DMS53 treated with DMSO at 0.1 percent for 48 hours (cell line): ENCODE data around the gene PFKP.

Experiments
- DNase-seq: peaks from one replicate; lab custom pipeline; 2025; ENCODE audit not compliant: unreplicated experiment; lab: John Stamatoyannopoulos, UW

PFKP gene

DNA sequence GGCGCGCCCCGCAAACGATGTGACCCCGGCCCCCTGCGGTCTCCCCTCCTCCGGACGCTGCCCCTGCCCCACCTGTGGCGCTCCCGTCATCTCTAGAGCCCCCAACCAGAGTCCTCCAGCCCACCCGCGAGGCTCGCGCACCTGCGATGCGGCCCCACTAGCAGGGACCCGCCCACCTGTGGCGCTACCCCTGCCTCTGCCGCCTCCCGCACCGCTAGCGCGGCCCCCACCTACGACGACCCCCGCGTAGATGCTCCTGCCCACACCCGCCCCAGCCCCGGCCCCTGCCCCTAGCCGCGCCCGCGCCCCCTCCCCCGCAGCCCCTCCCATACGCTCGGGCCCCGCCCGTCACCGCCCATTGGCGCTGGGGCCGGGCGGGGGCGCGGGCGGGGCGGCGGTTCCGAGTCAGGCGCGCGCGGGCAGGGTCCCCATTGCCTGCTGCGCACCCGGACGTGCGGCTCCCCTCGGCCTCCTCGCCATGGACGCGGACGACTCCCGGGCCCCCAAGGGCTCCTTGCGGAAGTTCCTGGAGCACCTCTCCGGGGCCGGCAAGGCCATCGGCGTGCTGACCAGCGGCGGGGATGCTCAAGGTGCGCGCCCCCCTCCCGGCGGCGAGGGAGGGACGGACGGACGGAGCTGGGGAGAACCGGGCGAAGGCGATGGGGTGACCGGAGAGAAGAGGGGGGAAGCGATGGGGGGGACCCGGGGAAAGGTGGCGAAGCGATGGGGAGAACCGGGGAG lies at the start of gene PFKP:
PFKP (plus strand) TSS at position 431 of the 741 bp plus-strand sequence; CDS start at position 479, 48 bp downstream.
- DNase-seq: no peak

DNA sequence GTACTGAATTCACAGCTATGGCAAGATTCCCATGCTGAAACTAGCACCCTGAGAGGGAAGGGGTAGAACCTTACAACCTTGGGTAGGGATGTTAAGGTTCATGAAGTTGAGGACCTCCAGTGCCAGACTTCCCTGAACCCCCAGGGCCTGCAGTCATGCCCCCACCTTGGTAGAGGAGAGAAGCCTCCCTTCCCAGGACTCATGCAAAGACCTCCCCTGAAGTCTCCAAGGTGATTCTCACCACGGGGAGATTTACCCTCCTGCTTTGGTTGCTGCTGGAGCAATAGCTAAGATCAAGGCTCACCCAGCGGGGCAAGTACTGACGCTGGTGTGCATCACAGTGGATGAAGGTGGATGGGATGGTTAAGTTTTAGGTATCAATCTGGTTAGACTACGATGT lies 49.1 kb upstream of the PFKP start:
- DNase-seq: no peak

- no peak for DNase-seq
Observed at GRCh38 chr10:3020311-3020710, 47.0 kb upstream of the PFKP start.

DNA sequence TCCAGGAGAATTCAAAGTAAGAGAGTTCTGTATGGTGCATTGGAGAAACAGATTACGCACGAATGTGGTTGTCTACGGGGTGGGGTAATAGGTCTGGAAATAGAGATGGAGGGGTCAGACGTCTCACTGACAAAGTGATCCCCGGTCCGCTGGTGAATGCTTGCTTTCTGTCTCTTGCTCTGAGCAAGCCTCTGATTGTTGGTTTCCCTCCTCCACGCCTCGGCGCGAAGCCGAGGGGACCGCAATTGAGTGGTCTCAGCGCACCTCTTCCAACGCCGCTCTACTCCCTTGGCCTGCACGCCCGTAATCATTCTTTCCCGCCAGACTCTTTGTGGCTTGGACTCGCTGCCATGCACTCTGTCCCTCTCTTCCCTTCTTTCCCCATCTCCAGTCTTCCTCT lies 46.5 kb upstream of the PFKP start:
- no peak for DNase-seq

DNA sequence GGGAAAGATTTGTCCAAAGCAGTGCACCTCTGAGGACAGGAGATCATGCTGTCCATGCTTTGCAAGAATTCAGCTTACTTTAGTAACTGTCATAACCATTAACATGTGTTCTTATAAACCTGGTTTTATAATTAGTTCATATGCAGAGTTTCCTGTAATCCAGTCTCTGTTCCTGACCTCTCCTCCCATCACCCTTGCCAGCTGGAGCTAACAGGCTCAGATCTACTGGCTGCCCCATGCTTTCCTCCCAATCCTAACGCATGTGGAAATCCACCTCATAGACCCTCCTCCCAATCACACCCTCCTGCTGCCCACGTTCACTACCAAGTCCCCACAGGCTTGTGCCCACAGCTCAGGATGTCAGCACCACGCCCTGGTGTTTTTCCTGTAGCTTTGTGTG lies 45.3 kb upstream of the PFKP start:
- DNase-seq: no peak

DNA sequence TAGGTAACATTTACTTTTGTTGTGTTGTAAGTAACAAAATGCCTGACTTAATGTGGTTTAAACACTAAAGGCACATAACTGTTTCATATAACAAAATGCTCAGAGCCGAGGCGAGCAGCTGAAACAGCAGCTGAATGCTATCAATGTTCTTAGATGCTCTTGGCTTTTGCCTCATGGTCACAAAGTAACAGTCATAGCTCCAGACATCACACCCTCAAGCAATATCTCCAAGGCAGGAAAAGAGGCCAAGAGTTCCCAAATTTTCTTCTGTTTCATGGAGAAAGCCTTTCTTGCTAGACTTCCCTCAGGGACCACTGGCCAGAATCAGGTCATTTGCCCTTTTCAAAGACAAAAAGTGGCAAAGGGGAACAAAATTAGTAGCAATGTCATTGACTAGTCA lies 43.5 kb upstream of the PFKP start:
- DNase-seq: no peak

GRCh38 chr10:3025026-3025683 lies 42.2 kb upstream of the PFKP start:
- DNase-seq: no peak

DNA sequence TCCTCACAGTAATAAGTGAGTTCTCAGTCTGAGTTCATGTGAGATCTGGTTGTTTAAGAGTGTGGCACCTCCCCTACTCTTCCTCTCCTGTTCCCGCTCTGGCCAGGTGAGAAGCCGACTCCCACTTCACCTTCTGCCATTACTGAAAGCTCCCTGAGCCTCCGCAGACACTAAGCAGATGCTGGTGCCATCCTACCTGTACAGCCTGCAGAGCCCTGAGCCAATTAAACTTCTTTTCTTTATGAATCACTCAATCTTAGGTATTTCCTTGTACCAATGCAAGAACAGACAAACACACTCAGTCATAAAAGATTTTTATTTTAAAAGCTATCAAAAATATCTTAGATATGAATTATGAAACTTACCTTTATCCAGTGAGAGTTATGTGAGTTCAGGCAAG lies 39.5 kb upstream of the PFKP start:
- DNase-seq: no peak

- DNase-seq: no peak
Observed at GRCh38 chr10:3028441-3028840, 38.9 kb upstream of the PFKP start.

- DNase-seq: no peak
Observed at GRCh38 chr10:3030765-3031164, 36.6 kb upstream of the PFKP start.

DNA sequence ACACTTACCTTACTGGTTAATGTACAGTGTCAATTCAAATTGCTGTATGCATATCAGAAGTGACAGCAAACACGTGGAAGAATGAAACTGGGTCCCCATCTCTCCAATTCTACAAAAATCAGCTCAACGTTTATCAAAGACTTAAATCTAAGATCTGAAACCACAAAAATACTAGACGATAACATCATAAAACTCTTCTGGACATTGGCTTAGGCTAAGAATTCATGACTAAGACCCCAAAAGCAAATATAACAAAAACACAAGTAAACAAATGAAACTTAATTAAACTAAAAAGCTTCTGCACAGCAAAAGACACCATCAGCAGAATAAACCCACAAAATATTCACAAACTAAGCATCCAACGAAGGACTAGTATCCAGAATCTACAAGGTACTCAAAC lies 35.9 kb upstream of the PFKP start:
- no peak for DNase-seq

DNA sequence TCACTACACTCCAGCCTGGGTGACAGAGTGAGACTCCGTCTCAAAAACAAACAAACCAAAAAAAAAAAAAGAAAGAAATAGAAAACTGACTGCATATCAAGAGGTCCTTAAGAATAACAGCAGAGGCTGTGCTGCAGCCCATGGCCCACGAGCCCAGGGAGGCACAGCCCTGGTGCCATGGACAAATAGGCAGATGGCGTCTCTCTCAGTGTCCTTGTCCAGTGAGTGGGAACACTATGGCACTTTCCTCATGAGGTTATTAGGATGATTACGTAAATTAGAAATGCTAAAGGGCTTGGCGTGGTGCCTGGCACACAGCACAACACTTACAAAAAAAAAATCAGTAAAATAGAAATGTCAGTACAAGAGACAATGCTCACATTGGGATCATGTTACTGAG lies 33.4 kb upstream of the PFKP start:
- no peak for DNase-seq

- no peak for DNase-seq
Observed at GRCh38 chr10:3034616-3035015, 32.7 kb upstream of the PFKP start.

GRCh38 chr10:3036155-3037021 lies 31.0 kb upstream of the PFKP start:
- DNase-seq: no peak

GRCh38 chr10:3037182-3037581 lies 30.2 kb upstream of the PFKP start:
- no peak for DNase-seq

DNA sequence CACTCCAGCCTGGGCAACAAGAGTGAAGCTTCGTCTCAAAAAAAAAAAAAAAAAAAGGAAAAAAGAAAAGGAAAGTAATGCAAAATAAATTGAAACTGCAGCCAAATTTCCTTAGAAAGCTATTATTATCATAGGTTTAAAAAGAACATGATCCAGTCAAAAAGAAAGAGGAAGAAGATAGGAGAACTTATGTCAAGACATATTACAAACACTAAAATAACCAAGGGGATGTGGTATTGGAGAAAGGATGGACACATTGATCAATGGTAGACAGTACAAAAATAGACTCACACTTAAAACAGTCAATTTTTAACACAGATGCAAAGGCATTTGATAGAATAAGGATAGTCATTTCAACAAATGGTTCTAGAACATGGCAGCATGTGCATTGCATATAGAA lies 27.3 kb upstream of the PFKP start:
- no peak for DNase-seq

DNA sequence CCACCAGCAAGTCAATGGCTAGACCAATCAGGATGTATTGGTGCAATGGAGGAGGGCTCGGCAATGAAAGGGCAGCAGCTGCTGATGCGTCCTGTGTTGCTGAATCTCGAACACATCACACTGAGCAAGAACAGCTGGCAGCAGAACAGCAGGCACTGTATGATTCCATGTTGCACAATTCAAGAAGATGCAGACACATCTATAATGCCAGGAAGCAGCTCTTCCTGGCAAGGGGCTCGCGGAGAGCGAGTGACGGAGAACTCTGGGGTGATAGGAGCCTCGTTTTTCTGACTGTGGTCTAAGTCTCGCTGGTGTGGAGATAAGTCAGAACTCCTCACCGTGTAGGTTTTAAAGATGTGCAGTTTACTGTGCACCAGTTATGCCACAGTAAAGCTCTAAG lies 24.8 kb upstream of the PFKP start:
- no peak for DNase-seq

DNA sequence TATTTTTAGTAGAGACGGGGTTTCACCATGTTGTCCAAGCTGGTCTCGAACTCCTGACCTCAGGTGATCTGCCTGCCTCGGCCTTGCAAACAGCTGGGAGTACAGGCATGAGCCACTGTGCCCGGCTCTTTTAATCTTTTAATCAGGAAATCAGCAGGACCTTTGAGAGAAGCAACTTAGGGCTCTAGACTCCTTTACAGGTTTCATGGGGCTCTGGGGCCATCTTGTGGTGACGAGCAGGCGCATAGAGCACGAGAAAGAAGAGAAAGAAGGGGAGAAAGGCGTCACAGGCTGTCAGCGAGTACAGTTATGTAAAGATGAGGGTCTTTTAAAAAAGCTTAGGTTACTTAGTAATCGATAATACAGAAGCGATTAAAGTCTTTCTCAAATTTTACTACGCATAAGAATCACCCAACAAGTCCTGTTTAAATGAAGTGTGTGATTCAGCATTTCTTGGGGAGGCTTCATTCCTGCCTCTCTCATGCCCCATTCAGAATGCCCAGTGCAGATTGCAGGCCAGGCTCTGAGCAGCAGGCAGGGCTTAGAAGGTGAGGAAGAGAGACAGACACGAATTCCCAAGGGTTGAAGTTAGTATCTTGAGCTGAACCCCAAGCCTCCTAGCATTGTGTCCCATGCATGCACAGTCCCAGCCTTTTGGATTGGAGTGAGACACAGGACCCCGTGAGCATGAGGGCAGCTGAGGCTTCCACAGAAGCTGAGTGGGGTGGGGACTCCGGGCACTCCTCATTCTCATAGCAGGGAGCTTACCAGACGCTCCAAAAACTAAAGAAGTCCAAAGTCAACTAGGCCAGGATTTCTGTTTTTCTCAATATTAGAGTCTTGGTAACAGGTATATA lies 23.6 kb upstream of the PFKP start:
- peak; percentile 69 for DNase-seq

DNA sequence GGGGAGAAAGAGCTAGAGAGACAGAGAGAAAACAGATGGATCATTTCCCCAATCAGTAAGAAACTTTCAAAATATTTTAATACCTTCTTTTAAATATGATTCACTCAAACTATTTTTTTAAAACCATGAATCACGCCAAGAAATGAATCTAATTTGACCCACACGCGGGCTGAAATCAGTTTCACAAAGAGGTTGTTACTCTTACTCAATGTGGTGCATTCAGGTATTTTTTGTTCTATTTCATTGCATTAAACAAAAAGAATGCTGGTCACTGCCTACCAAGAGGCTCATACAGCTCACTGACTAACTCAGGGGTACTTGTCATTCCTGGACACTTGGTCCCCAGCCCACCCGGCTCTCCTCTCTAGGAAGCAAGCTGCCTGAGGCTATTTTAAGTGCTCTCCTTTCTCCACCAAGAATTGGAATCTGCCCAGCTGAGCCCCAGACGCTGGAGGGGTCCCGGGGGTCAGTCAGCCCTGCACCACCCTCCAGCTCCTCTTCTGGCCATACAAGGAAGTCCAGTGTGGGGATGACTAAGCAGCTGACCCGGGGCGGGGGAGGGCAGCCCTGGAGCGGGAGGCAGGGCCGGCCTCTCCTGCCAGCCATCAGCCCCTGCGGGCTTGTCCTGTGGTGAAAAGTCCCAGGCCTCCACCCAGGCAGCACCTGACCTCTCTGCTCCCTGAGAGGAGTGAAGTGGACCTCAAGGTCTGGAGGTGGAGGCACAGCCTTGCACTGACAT lies 21.7 kb upstream of the PFKP start:
- no peak for DNase-seq

DNA sequence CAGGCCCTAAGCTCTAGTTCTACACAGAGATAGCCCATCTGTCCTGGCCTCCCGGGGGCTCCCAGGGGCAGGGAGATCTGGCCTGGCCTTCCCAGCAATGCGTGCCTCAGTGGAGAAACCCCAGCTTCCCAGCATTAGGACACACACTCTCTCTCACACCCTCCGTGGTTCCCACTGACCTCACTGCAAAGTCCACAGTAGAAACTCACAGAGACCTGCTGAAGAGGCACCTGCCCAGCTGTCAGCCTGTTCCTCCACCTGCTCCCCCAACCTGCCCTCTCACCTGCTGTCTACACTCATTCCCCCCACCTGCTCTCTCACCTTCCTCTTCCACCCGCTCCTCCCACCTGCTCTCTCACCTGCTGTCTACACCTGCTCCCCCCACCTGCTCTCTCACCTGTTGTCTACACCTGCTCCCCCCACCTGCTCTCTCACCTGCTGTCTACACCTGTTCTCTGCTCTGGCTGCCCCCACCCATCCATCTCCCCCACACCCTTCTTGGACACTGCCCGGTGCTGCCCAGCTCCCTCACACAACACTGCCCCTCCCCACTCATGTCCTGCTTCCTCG lies 21.1 kb upstream of the PFKP start:
- DNase-seq: no peak
